GM06990 (cell line): Measurements from ENCODE around the gene LCN12.

Experiments
- DNase-seq: peaks from one replicate; pipeline ENCODE4 v3.0.0-alpha.2; 2011; ENCODE audit not compliant: insufficient read length; ENCODE audit errors: extremely low read depth
- H3K27me3 ChIP-seq: replicated peaks from 2 replicates; pipeline ENCODE4 v1.6.0; 2011; ENCODE audit warnings: low read length; ENCODE audit not compliant: control insufficient read depth, insufficient read depth
- H3K36me3 ChIP-seq: 2 replicates; pipeline ENCODE4 v1.5.1; 2011; ENCODE audit warnings: low read length; ENCODE audit not compliant: control insufficient read depth, insufficient read depth
- H3K4me3 ChIP-seq: replicated peaks from 2 replicates; pipeline ENCODE4 v1.5.1; 2011; ENCODE audit warnings: low read depth, mild to moderate bottlenecking, control low read depth, low read length
- CTCF ChIP-seq: IDR thresholded peaks from 2 replicates; pipeline ENCODE4 v1.5.1; 2011; ENCODE audit warnings: low read length, control low read depth, mild to moderate bottlenecking, inconsistent platforms; ENCODE audit not compliant: insufficient read depth, poor library complexity, severe bottlenecking

The LCN12 gene

GRCh38 chr9:136950656-136951276, 1.3 kb upstream of the LCN12 start:
- TF ChIP-seq CTCF, result no peak
- Histone ChIP-seq H3K36me3 (no peaks in the 10 kb centered on the region), H3K27me3 (peaks cover 1% of the 10 kb centered on the region; the same call in 1 of the 2 replicates), H3K4me3 (peak overlapping the region; percentile 71)
- DNase-seq, result no peak

DNA sequence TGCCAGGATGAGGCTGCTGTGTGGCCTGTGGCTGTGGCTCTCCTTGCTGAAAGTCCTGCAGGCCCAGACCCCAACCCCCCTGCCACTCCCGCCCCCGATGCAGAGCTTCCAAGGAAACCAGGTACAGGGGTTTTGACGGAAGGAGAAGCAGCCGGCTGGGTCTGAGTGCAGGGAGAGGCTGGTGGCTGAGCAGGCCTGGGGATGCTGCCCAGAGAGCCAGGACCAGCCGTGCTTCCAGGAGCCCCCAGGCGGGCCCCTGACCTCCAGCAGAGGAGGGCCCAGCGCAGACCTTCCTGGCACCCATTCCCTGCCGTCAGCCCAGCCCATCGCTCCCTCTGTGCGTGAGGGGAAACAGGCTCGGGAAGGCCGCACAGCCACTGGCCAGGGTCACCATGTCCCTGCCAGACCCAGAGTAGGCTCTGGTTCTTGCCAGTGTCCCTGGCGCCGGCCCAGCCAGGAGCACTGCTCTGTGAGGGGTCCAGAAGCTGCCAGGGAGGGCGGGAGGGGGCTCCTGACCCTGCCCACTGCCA, 313 bp downstream of the LCN12 start:
- H3K36me3 ChIP-seq, result no peaks in the 10 kb centered on the region
- TF ChIP-seq CTCF, result no peak
- DNase-seq, result no peak
- no peak overlapping the region for H3K4me3 ChIP-seq
- peaks cover 1% of the 10 kb centered on the region; the same call in 1 of the 2 replicates for H3K27me3 ChIP-seq

GRCh38 chr9:136952876-136953770, 1.1 kb downstream of the LCN12 start:
- Histone ChIP-seq H3K27me3 (peaks cover 1% of the 10 kb centered on the region; the same call in 1 of the 2 replicates), H3K4me3 (no peak overlapping the region), H3K36me3 (no peaks in the 10 kb centered on the region)
- DNase-seq, result no peak
- TF ChIP-seq CTCF, result no peak

- DNase-seq, result no peak
- H3K27me3 ChIP-seq, result peaks cover 1% of the 10 kb centered on the region; the same call in 1 of the 2 replicates
- H3K4me3 ChIP-seq, result no peak overlapping the region
- TF ChIP-seq CTCF, result no peak
- H3K36me3 ChIP-seq, result no peaks in the 10 kb centered on the region
Measured at GRCh38 chr9:136953771-136954269, 1.7 kb downstream of the LCN12 start.

DNA sequence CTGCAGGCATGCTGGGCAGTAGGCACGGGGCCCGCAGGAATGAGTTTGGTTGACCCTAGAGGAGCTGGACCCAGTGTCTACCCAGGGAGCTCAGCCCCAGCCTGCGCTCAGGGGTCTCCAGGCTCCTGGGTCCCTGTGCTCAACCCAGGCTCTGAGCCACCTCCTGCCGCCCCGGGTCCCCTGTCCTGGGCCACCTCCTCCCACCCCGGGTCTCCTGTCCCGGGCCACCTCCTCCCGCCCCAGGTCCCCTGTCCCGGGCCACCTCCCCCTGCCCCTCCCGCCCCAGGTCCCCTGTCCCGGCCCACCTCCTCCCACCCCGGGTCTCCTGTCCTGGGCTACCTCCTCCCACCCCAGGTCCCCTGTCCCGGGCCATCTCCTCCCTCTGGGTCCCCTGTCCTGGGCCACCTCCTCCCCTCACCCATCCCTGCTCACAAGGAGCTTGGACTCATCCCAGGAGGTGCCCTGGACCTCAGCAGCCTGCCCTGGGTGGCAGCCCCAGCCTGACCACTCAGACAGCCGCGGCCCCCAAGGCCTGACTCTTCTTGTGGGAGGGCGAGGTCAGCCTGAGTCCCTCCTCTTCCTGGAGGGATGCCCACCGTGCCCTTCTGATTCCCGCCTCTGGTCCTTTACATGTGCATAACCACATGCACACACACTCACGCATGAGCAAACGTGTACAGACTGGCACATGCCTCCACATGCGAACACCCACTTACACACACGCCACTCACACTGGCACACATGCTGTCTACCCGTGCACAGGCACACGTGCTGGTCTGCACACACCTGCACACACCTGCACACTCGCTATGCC, 2.4 kb downstream of the LCN12 start:
- Histone ChIP-seq H3K36me3 (no peaks in the 10 kb centered on the region), H3K4me3 (no peak overlapping the region), H3K27me3 (peaks cover 1% of the 10 kb centered on the region; the same call in 1 of the 2 replicates)
- TF ChIP-seq CTCF, result no peak
- DNase-seq, result no peak
